GM23338 (cell line): ENCODE data around the gene PCP4L1. TPM values are rescaled to one million over a fixed set of nuclear protein-coding genes. Genes with fewer than 3 reads are reported as not detected.

Experiments
- ATAC-seq: fragments of 200-7000 bp; cut with Tn5 transposase; 3 replicates; pipeline ENCODE4 v1.9.1; 2020
- DNase-seq: peaks from one replicate; pipeline ENCODE4 v3.0.0-alpha.2; 2015; ENCODE audit warnings: low spot score
- H2AFZ ChIP-seq: fragments of 200-600 bp; sonication (generic); 2 replicates; pipeline ENCODE4 v1.8.0; 2016; ENCODE audit warnings: antibody characterized with exemption, mild to moderate bottlenecking, moderate library complexity
- H3F3A ChIP-seq: fragments of 200-600 bp; sonication (generic); replicated peaks from 2 replicates; pipeline ENCODE4 v1.8.0; 2017; ENCODE audit warnings: antibody characterized with exemption, mixed run types, low read depth
- H3K27ac ChIP-seq: fragments of 200-600 bp; sonication (generic); 2 replicates; pipeline ENCODE4 v1.6.1; 2016; ENCODE audit warnings: low read depth
- H3K27me3 ChIP-seq: fragments of 200-600 bp; sonication (generic); 2 replicates; pipeline ENCODE4 v1.8.0; 2016; ENCODE audit warnings: mild to moderate bottlenecking, mixed run types, moderate library complexity; ENCODE audit not compliant: insufficient read depth
- H3K36me3 ChIP-seq: fragments of 200-600 bp; sonication (generic); 2 replicates; pipeline ENCODE4 v1.8.0; 2016; ENCODE audit warnings: mild to moderate bottlenecking; ENCODE audit not compliant: insufficient read depth
- H3K4me1 ChIP-seq: fragments of 200-600 bp; sonication (generic); 2 replicates; pipeline ENCODE4 v1.8.0; 2016; ENCODE audit warnings: mild to moderate bottlenecking, moderate library complexity; ENCODE audit not compliant: insufficient read depth
- H3K4me2 ChIP-seq: fragments of 200-600 bp; sonication (generic); 2 replicates; pipeline ENCODE4 v1.7.1; 2017; ENCODE audit warnings: mixed run types
- H3K4me3 ChIP-seq: fragments of 200-600 bp; sonication (generic); 2 replicates; pipeline ENCODE4 v1.6.1; 2016; ENCODE audit warnings: mixed run types
- H3K79me2 ChIP-seq: fragments of 200-600 bp; sonication (generic); replicated peaks from 2 replicates; pipeline ENCODE4 v1.8.0; 2017; ENCODE audit warnings: mild to moderate bottlenecking; ENCODE audit not compliant: insufficient read depth
- H3K9me2 ChIP-seq: fragments of 200-600 bp; sonication (generic); 2 replicates; pipeline ENCODE4 v1.8.0; 2017; ENCODE audit not compliant: insufficient read depth
- H4K20me1 ChIP-seq: fragments of 200-600 bp; sonication (generic); replicated peaks from 2 replicates; pipeline ENCODE4 v1.8.0; 2017; ENCODE audit warnings: mild to moderate bottlenecking; ENCODE audit not compliant: insufficient read depth
- H3K27ac Mint-ChIP-seq: 2 replicates; pipeline ENCODE4 v1.8.0; 2020; ENCODE audit warnings: inconsistent platforms, mild to moderate bottlenecking, moderate library complexity, mixed read lengths
- H3K27me3 Mint-ChIP-seq: 3 replicates; pipeline ENCODE4 v1.8.0; 2022; ENCODE audit warnings: low read depth, mild to moderate bottlenecking, moderate library complexity, mixed read lengths, inconsistent platforms; ENCODE audit not compliant: insufficient read depth, poor library complexity
- H3K36me3 Mint-ChIP-seq: 3 replicates; pipeline ENCODE4 v1.8.0; 2021; ENCODE audit warnings: low read depth, mild to moderate bottlenecking, inconsistent platforms, moderate library complexity, mixed read lengths
- H3K4me1 Mint-ChIP-seq: 3 replicates; pipeline ENCODE4 v1.8.0; 2020; ENCODE audit warnings: mild to moderate bottlenecking, inconsistent platforms, mixed read lengths
- H3K4me3 Mint-ChIP-seq: 3 replicates; pipeline ENCODE4 v1.8.0; 2021; ENCODE audit warnings: moderate library complexity, mild to moderate bottlenecking, inconsistent platforms, mixed read lengths
- H3K9me3 Mint-ChIP-seq: 3 replicates; pipeline ENCODE4 v1.8.0; 2020; ENCODE audit warnings: moderate library complexity, mild to moderate bottlenecking, inconsistent platforms, mixed read lengths
- EZH2phosphoT487 ChIP-seq: fragments of 200-600 bp; sonication (generic); IDR thresholded peaks from one replicate; pipeline ENCODE4 v1.8.1; 2018; ENCODE audit warnings: antibody characterized with exemption; ENCODE audit not compliant: unreplicated experiment
- REST ChIP-seq: IDR thresholded peaks from one replicate; pipeline ENCODE4 v1.6.1; 2018; ENCODE audit warnings: antibody characterized with exemption; ENCODE audit not compliant: unreplicated experiment
- ZNF462 ChIP-seq: fragments of 250-450 bp; sonication (Bioruptor Pico); IDR thresholded peaks from 2 replicates; pipeline ENCODE4 v1.5.0; 2020; ENCODE audit warnings: mild to moderate bottlenecking, moderate library complexity
- polyA plus RNA-seq: library from polyadenylated mRNA; unstranded; fragments of >200 nt; fragmentation: Nextera tagmentation; extraction: Ambion mirVana; gene quantifications from 2 replicates; pipeline ENCODE4 v1.2.1, GENCODE V29; 2016
- total RNA-seq: library from RNA; depleted of rRNA; stranded (reverse); fragments of >200 nt; shearing (Covaris generic); gene quantifications from 2 replicates; pipeline ENCODE4 v1.2.3, GENCODE V29; 2014

PCP4L1 gene
- total and polyA plus RNA-seq, 2 experiments from 2014 or later = 1.4 to 1.7 TPM

GRCh38 chr1:161259345-161259702 lies 779 bp downstream of the PCP4L1 start (continued):
- TF ChIP-seq REST = no peak
- no peak for TF ChIP-seq ZNF462 (CRISPR knock-in tag)

- Histone ChIP-seq H3K36me3 (peaks cover 7% of the 10 kb centered on the region; the same call in 1 of the 2 replicates), H3F3A (0 out of 2 replicates have a peak, but pooled peaks cover 7% of the 10 kb centered on the region), H3K4me3 (no peak overlapping the region; the same call in 1 of the 2 replicates), H3K79me2 (no peaks in the 10 kb centered on the region), H3K4me2 (no peak overlapping the region), H2AFZ (no peak overlapping the region), H3K9me2 (no peaks in the 10 kb centered on the region), H3K27ac (no peak overlapping the region), H4K20me1 (no peaks in the 10 kb centered on the region), H3K27me3 (peaks cover 38% of the 10 kb centered on the region), H3K4me1 (peaks cover 8% of the 10 kb centered on the region)
- DNase-seq (no peak), ATAC-seq (no peak)
- Mint-ChIP-seq H3K27ac (no peak overlapping the region), H3K36me3 (peaks cover 16% of the 10 kb centered on the region), H3K4me1 (peaks cover 21% of the 10 kb centered on the region), H3K4me3 (peak overlapping the region; percentile 62), H3K27me3 (peaks cover 42% of the 10 kb centered on the region), H3K9me3 (peaks cover 28% of the 10 kb centered on the region)
- TF ChIP-seq ZNF462 (CRISPR knock-in tag) = no peak
- TF ChIP-seq EZH2phosphoT487 = no peak
Measured at GRCh38 chr1:161259765-161260164, 1.2 kb downstream of the PCP4L1 start.
